Measurements from ENCODE around the gene SH3BP5L.
A peak's percentile ranks its signal among the peaks of the same experiment; 100 is the strongest.
"Not testable (repeated sequence)": the region's sequence is repeated elsewhere in the genome, so short reads cannot be mapped to it uniquely, and the experiment has no call there.

SH3BP5L gene

DNA sequence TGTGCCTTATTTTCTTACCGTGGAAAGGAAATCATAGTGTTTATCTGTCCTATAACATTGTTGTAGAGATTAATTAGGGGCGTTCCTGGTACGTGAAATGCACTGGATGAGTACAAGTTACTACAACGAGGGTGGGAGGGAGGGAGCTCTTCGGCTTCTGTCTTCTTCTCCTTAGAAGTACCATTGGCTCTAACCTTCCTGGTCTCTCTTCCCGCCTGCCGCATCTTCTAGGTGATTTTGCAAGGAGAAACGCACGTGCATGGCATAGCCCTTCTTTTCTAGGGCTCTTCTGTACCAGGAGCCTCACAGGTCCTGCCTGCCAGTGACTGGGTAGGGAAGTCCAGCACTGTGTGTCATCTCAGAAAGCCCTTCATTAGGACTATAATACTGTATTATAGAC is 16.8 kb downstream of the SH3BP5L start:
- DNase-seq: no peak

DNA sequence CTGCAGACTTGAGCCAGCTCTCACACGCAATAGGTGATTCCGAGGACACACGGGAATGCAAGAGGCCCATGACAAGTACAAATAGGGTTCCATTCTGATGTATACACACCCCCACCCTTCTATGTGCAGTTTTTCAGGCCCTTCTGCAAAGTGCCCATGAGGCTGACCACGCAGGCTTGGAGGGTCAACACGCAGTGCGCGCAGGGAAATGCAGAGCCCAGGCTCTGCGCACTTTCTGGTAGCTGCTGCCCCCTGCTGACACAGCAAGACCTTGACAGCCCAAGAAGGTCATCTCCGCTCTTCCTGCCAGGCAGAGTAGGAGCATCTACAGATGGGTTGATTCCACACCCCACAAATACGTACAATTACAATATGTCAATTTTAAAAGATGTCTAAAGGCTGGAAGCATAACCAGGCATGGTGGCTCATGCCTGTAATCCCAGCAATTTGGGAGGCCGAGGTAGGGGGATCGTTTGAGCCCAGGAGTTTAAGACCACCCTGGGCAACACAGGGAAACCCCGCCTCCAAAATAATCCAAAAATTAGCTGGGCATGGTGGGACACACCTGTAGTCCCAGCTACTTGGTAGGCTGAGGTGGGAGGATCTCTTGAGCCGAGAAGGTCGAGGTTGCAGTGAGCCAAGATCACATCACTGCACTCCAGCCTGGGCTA is 18.5 kb downstream of the SH3BP5L start:
- peak; percentile 78 to 79 for DNase-seq

DNA sequence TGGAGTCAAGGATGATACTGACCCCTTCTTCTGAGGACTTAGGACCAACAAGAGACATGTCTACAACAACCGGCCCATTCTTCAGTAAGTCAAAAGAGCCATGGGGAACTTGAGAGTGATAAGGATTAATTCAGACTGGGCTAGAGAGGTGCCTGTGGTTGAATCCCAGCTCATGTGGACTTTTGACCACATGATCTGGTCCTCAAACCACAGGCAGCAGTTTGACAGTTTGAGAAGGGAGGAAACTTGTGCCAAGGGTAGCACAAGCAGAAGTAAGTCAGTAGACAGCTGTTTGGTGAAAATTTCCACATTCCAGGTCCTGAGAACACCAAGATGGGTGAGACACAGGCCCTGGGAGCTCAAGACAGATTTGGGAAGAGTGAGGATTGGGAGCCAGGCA is 19.8 kb downstream of the SH3BP5L start:
- peak; percentile 83 to 85 for DNase-seq

DNA sequence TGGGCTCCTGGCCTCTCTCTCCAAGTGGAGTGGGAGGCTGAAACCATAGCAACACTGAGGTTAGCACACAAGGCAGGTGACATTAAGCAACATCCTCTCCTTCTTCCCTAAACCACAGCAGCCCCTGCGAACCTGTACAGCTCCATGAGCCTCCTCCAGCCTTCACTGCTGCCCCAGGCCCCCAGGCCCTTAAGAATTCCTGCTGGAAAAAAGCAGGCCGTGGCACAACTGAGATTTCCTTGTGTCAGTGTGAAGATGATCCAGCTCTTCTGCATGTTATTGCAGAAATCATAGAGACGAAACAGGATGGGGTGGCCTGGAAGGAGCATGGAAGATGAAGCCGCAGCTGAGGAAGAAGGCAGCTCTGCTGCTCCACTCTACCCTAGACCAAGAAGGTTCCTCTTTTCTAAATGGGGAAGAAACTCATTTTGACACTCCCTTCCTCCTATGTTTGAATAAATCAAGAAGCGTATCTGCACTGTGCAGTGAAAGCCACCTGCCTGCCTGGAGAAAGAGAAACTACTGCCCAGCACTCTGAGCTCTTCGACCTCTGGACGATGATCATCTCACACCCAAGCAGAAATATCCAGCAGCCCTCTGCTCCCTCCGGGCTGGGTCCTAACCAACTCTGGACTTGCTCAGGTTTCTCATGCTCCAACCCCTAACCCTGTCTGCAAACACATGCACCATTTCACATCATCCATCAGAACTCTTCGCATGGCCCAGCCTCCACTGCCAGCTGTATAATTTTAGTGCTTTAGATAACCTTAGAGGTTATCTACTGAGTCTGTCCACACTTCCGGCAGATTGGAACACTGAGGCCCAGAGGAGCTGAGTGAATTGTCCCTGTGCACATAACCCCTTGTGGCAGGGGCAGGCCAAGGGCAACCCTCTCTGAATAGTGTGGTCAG is 20.7 kb downstream of the SH3BP5L start:
- peak; percentile 84 to 92 for DNase-seq

DNA sequence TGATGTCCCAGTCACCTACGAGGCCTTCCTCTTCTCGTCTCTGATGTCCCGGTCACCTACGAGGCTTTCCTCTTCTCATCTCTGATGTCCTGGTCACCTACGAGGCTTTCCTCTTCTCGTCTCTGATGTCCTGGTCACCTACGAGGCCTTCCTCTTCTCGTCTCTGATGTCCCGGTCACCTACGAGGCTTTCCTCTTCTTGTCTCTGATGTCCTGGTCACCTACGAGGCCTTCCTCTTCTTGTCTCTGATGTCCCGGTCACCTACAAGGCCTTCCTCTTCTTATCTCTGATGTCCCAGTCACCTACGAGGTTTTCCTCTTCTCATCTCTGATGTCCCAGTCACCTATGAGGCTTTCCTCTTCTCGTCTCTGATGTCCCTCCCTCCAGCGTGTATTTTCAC is 22.2 kb downstream of the SH3BP5L start:
- not testable (repeated sequence) for DNase-seq

DNA sequence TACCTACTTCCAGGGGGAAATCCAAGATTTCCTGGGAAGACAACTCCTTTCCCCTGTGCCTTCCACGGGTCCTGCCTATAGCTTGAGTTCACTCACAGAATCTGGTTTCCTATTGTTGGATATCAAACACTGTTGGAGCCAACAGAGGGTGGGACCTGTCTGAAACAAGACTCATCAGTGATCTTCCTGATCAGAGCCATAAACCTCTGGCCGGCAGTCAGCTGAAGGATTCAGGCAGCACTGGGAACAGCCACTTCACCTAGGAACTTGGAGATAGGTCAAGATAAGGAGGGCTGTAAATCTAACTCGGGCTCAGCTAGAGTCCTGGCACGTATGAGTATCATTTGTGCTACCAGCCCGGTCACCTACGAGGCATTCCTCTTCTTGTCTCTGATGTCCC is 23.3 kb downstream of the SH3BP5L start:
- DNase-seq: no peak

DNA sequence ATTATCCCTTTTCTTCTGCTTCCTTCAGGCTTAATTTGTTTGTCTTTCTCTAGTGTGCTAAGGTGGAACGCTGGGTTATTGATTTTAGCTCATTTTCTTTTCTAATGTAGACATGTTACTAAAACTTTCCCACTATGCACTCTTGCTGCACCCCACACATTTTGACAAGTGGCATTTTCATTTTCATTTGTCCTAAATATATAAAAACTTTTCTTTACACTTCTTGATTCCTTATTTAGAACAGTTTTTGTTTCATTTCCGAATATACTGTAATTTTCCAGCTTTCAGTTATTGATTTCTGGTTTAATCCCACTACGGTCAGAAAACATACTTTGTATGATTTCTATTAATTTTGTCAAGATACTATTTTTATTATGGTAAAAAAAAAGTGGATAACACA is 25.3 kb downstream of the SH3BP5L start:
- no peak for DNase-seq

DNA sequence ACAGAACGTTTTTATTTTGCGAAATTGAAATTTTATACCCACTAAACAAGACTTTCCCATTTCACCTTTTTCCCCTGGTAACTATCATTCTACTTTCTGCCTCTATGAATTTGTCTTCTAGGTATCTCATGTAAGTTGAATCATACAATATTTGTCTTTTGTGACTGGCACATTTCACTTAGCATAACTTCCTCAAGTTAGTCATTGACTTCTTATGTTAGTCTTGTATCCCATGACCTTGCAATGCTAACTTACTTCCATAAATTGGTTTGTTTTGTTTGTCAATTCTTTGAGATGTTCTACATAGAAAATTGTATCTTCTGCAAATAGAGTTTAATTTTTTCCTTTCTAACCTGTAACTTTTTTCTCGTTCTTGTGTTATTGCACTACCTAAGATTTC is 26.9 kb downstream of the SH3BP5L start:
- peak; percentile 56 to 79 for DNase-seq

DNA sequence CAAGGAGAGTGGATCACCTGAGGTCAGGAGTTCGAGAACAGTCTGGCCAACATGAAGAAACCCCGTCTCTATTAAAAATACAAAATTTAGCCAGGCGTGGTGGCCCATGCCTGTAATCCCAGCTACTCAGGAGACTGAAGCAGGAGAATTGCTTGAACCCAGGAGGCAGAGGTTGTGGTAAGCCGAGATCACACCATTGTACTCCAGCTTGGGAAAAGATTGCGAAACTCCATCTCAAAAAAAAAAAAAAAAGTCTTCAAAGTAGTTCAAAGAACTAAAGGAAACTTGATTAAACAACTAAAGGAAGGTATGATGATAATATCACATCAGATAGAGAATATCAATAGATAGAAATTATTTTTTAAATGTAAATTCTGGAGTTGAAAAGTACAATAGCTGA is 31.1 kb downstream of the SH3BP5L start:
- DNase-seq: not testable (repeated sequence)

DNA sequence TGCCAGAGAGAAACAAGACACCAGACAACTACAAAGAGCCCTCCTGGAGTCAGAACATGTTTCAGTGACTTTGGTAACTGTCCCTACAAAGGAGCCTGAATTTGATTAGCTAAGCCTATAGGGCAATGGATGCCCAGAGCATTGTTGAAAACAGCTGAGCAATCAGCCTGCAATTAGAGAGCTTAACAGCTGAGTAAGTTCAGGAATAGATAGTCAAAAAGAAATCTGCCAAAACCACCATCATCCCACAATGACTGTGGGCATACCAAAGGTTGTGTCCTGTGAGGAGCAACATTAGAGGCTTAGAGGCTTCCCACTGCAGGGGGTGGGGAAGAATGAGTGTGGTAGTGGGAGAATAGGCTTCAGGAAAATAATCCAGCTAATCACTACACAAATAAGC is 32.1 kb downstream of the SH3BP5L start:
- DNase-seq: no peak

DNA sequence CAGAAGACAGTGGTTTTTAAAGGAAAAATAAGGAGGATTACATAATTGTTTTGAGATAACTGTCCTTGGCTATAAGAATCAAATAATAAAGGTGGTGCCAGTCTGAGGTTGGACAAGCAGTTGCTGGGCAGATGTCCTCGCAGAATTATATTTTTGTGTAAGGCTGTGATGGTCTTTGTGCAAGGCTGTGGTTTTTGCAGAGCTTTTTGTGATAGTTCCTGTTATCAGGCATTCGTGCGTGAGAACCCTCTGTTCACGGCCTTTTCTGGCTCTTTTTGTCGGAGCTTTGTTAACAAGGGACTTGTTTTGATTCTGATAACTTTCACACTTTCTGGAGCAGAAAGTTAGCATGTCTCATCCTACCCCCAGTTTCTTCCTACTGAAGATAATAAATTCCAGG is 33.4 kb downstream of the SH3BP5L start:
- peak; percentile 71 to 78 for DNase-seq

DNA sequence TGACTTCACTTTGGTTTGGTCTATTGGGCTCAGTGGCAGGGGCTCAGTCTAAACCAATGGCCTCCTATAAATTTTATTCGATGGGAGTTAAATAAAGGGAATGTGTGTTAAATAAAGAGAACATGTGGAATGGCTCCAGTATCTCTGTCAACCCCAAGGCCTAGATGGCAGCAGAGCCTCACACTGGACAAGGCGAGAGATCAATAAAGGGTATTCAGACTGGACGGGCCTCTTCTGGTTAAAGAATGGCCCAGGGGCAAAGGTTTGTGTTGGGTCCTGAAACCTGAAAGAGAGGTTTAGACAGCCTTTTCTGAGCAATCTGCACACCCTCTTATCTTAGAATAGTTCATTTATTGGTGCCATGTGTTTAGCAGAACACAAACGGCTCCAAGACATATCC is 34.7 kb downstream of the SH3BP5L start:
- DNase-seq: no peak

DNA sequence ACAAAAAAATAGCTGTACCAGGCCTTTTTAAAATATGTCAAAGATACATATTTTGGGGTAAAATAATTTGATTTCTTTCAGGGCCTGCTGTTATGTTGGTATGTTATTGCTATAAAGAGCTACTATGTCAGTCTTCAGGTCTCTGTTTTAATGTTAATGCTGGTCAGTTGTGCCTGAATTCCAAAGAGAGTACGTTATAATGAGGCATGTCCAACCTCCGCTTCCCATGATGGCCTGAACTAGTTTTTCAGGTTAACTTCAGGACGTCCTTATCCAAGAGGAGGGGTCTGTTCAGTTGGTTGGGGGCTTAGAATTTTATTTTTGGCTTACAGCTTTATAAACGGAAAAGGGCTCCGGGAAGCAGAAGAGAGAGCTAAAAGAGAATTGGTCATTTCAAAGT is 35.3 kb downstream of the SH3BP5L start:
- DNase-seq: no peak

DNA sequence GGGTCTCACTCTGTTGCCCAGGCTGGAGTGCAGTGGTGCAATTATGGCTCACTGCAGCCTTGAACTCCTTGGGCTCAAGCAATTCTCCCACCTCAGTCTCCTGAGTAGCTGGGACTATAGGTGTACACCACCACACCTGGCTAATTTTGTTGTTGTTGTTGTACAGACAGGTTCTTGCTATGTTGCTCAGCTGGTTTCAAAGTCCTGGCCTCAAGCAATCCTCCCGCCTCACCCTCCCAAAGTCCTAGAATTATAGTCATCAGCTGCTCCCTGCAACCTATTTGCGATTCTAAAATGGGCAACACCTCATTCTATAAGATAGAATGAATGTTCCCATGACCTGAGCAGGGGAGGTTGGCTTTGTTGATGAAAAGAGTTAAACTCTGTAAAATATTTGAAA is 36.4 kb downstream of the SH3BP5L start:
- not testable (repeated sequence) for DNase-seq

DNA sequence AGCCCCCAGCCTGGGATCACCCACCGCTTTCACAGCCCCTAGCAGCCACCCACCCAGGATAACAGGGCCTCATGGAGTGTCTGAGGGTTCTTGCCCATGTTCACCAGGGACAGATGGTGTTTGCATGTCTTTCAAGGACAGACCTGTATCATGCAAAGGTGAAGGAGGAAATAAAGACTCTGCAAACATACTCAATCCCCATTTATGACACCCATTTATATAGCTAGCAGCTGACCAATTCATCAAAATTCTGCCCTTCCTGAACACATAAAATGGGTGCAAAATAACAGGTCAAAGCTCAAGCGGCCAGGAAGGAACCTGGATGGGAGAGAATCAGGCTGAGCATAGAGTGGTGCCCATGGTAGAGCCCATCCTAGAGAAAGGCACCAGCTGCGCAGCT is 37.4 kb downstream of the SH3BP5L start:
- DNase-seq: no peak

DNA sequence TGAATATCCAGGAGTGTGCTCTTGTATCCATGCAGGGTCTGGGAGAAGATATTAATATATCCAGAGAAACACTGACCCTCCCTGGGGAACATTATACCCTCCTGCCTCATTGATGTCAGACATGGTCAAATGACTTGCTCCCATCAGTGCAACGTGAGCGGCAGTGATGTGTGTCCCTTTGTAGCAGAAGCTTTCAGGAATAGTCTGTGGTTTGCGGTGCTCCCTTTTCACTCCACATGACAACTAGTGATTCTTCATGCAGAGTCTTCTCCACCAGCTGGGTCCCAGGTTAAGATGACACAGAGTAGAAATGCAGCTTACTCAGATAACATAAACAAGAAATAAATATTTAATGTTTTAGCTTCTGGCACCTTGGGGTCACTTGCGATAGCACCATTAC is 38.3 kb downstream of the SH3BP5L start:
- DNase-seq: no peak

DNA sequence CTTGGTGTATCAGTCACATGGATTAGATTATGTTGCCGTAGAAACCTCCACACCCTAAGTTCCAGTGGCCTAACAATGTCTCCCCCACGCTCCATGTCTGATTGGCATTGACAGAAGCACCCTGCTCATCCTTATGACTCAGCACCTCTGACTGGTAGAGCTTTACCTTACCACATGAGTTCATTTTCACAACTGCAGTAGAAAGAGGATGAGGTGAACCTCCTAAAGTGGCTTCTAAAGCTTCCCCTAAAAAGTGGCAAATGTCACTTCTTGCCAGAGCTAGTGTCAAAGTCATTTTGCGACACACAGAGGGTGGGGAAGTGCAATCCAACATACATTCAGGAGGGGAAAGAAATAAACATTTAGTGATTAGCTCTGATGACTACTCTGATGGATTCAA is 39.6 kb downstream of the SH3BP5L start:
- peak; percentile 85 to 87 for DNase-seq

DNA sequence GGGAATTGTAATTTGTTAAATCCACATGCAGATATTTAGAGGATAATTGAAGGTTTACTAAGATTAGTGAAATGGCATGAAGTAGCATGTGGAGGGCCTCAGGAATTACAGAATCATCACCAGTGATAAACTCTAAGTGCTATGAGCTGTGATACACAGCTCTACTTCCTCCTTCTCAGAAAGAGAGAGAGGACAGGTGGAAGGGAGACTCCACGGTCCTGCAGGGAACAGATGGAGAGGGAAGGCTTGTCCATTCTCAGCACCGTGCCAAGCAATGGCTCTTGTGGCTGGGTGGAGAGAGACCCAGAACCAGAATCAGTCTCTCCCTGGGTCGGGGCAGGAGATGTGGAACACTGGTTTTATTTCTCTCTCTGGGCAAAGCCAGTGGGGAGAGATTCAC is 42.3 kb downstream of the SH3BP5L start:
- no peak for DNase-seq

DNA sequence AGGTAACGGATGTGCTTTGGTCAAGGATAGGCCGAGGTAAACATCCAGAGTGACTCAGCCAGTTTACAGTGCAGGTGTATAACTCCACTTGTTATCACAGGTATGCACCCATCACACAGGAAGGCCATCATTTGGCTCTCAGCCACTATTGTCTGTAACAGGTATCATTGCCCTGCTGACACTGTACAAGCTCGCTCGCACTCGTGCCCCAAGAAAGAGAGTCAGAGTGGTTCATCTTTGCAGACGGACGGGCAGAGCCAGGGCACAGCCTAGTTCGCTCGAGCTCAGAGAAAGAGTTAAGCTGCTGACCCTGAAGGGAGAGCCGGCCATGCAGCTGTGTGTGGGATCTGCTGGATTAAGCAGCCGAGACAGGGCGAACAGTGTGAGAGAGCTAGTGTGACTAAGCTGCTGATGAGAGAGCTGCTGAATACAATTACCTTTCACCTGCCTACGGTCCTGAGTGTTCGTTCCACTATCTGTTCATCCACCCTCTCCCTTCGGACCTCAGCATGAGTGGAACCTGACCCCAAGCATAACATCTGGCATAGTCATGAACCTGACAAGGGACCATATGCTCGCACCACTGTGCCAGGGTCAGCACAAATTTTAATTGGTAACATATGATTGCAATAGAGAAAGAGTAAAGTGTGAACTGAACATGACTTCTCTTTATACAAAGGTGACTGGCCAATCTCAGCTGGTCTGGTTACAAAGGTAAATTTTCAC is 43.1 kb downstream of the SH3BP5L start:
- no peak for DNase-seq

DNA sequence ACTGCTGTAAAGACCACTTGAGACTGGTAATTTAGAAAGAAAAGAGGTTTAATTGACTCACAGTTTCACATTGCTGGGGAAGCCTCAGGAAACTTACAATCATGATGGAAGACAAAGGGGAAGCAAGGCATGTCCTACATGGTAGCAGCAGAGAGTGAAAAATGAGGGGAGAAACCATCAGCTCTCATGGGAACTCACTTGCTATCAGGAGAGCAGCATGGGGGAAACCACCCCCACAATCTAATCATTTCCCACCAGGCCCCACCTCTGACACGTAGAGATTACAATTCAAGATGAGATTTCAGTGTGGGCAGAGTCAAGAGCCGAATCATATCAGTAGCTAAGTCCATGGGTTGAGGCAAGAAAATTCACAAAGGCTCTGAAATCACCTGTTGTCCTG is 46.4 kb downstream of the SH3BP5L start:
- DNase-seq: no peak

DNA sequence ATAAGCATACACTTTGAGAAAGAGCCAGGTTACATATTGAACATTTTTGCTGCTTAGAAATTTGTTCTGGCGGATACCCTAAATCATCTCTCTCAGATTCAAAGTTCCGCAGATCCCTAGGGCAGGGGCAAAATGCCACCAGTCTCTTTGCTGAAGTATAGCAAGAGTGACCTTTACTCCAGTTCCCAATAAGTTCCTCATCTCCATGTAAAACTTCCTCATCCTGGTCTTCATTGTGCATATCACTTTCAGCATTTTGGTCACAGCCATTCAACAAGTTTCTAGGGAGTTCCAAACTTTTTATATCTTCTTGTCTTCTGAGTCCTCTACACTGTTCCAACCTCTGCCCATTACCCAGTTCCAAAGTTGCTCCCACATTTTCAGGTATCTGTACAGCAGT is 46.8 kb downstream of the SH3BP5L start:
- DNase-seq: peak; percentile 28 to 46

DNA sequence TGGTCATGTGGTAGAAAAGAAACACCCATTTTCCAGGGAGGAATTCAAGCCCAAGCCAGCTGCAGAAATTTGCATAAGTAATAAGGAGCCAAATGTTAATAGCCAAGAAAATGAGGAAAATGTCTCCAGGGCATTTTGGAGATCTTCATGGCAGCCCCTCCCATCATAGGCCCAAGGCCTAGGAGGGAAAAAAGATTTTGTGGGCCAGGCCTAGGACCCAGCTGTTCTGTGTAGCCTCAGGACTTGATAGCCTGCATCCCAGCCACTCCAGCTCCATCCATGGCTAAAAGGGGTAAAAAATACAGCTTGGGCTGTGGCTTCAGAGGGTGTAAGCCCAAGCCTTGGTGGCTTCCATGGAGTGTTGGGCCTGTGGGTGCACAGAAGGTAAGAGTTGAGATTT is 48.7 kb downstream of the SH3BP5L start:
- no peak for DNase-seq

DNA sequence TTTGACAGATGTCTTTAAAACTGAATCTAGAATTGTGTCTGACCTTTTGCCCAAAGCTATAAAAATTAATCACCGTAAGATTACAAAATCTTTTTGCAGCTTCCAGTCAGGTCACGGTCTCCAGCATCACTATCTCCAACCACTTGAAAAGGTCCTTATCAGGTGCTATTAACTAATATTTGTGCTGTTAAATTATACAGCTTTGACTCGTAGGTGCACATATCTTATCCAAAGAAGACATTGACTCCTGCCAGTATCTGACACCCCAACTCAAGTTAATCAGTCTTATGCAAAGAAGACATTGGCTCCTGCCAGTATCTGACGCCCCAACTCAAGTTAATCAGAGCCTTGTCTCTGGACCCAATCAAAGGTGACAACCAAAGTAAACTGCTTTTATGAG is 50.3 kb downstream of the SH3BP5L start:
- no peak for DNase-seq
